HEK293 (cell line): ENCODE data around the gene MYO3A.

Source experiments
- CTCF ChIA-PET: fragments of 350-600 bp; formaldehyde crosslinking; extraction: SDS; loops from one replicate; lab custom pipeline; 2021; ENCODE audit warnings: antibody characterized with exemption; lab: Yijun Ruan, JAX
- POLR2A ChIA-PET: fragments of 300-600 bp; formaldehyde crosslinking; extraction: SDS; loops from one replicate; lab custom pipeline; 2020; ENCODE audit warnings: antibody characterized with exemption, inconsistent platforms; lab: Yijun Ruan, JAX
- H3K27ac ChIP-seq: fragments of 200-500 bp; sonication (Bioruptor generic); 2 replicates; pipeline ENCODE4 v1.5.1; 2014; ENCODE audit warnings: low read depth, low read length, control low read depth, inconsistent platforms; ENCODE audit errors: extremely low read depth
- H3K36me3 ChIP-seq, 2 experiments: fragments of 200-500 bp in 1 of 2; sonication (Bioruptor generic) in 1 of 2; 1 replicate in 1 of 2; 2 replicates in 1 of 2; pipeline ENCODE4 v1.5.1; 2014 to 2017; ENCODE audit warnings: inconsistent platforms in 2 of 2, low read length in 2 of 2; ENCODE audit not compliant: control insufficient read depth in 2 of 2, insufficient read depth in 1 of 2
- H3K4me1 ChIP-seq: fragments of 200-500 bp; sonication (Bioruptor generic); 2 replicates; pipeline ENCODE4 v1.5.1; 2014; ENCODE audit warnings: mild to moderate bottlenecking, low read length, inconsistent platforms; ENCODE audit not compliant: control insufficient read depth, insufficient read depth
- H3K4me3 ChIP-seq: 2 replicates; pipeline ENCODE4 v1.5.1; 2011; ENCODE audit warnings: low read depth, mild to moderate bottlenecking, control low read depth, low read length, moderate library complexity
- H3K9me3 ChIP-seq: fragments of 200-500 bp; sonication (Bioruptor generic); 2 replicates; pipeline ENCODE4 v1.5.1; 2014; ENCODE audit warnings: low read depth, low read length, inconsistent platforms; ENCODE audit not compliant: control insufficient read depth, insufficient read depth
- BCL11B ChIP-seq: fragments of 450-650 bp; formaldehyde crosslinking; IDR thresholded peaks from 2 replicates; pipeline ENCODE4 v1.5.1; 2016; ENCODE audit warnings: low read depth, missing biosample characterization, missing genetic modification characterization
- FEZF1 ChIP-seq: fragments of 450-650 bp; formaldehyde crosslinking; IDR thresholded peaks from 2 replicates; pipeline ENCODE4 v1.5.1; 2016; ENCODE audit warnings: missing biosample characterization, missing genetic modification characterization
- HOXC10 ChIP-seq: sonication (generic); formaldehyde crosslinking; IDR thresholded peaks from 2 replicates; pipeline ENCODE4 v1.8.1; 2023; ENCODE audit warnings: mild to moderate bottlenecking, missing genetic modification reagents
- KLF10 ChIP-seq: fragments of 450-650 bp; IDR thresholded peaks from 2 replicates; pipeline ENCODE4 v1.5.1; 2018; ENCODE audit warnings: missing biosample characterization, mild to moderate bottlenecking, missing genetic modification characterization
- MEIS1 ChIP-seq: sonication (generic); formaldehyde crosslinking; IDR thresholded peaks from 2 replicates; pipeline ENCODE4 v1.8.1; 2022; ENCODE audit warnings: missing genetic modification reagents, mild to moderate bottlenecking, borderline replicate concordance
- PRDM1 ChIP-seq: fragments of 450-650 bp; formaldehyde crosslinking; IDR thresholded peaks from 2 replicates; pipeline ENCODE4; 2016; ENCODE audit warnings: missing biosample characterization, missing genetic modification characterization
- SP2 ChIP-seq: fragments of 450-650 bp; formaldehyde crosslinking; IDR thresholded peaks from 2 replicates; pipeline ENCODE4 v1.5.1; 2016; ENCODE audit warnings: missing biosample characterization, missing genetic modification characterization
- YY1 ChIP-seq: fragments of 450-650 bp; formaldehyde crosslinking; IDR thresholded peaks from 2 replicates; pipeline ENCODE4 v1.5.1; 2018; ENCODE audit warnings: missing biosample characterization, missing genetic modification characterization
- ZIC2 ChIP-seq: fragments of 450-650 bp; formaldehyde crosslinking; IDR thresholded peaks from 2 replicates; pipeline ENCODE4 v1.5.1; 2016; ENCODE audit warnings: missing biosample characterization, missing genetic modification characterization
- ZNF146 ChIP-seq: fragments of 450-650 bp; formaldehyde crosslinking; IDR thresholded peaks from 2 replicates; pipeline ENCODE4 v1.5.1; 2016; ENCODE audit warnings: missing biosample characterization, missing genetic modification characterization
- ZNF239 ChIP-seq: fragments of 450-650 bp; formaldehyde crosslinking; IDR thresholded peaks from 2 replicates; pipeline ENCODE4 v1.5.1; 2016; ENCODE audit warnings: missing biosample characterization, missing genetic modification characterization
- ZNF266 ChIP-seq: fragments of 450-650 bp; formaldehyde crosslinking; IDR thresholded peaks from 2 replicates; pipeline ENCODE4 v1.5.1; 2016; ENCODE audit warnings: missing biosample characterization, missing genetic modification characterization, low read depth
- ZNF274 ChIP-seq, 2 experiments: fragments of 200-500 bp in 1 of 2; fragments of 450-650 bp in 1 of 2; sonication (Bioruptor generic) in 1 of 2; formaldehyde crosslinking in 1 of 2; IDR thresholded peaks; 2 replicates each; pipeline versions ENCODE4 v1.5.1 to v1.6.1; 2014 to 2016; ENCODE audit warnings: borderline replicate concordance in 1 of 2, inconsistent platforms in 1 of 2, low read length in 1 of 2, missing biosample characterization in 1 of 2, missing genetic modification characterization in 1 of 2
- ZNF37A ChIP-seq: fragments of 450-650 bp; IDR thresholded peaks from 2 replicates; pipeline ENCODE4 v1.5.1; 2018; ENCODE audit warnings: missing biosample characterization, missing genetic modification characterization
- ZNF529 ChIP-seq: fragments of 450-650 bp; formaldehyde crosslinking; IDR thresholded peaks from 2 replicates; pipeline ENCODE4 v1.5.1; 2017; ENCODE audit warnings: missing genetic modification characterization, missing biosample characterization; ENCODE audit not compliant: insufficient replicate concordance
- ZNF530 ChIP-seq: fragments of 450-650 bp; formaldehyde crosslinking; IDR thresholded peaks from 2 replicates; pipeline ENCODE4 v1.5.1; 2016; ENCODE audit warnings: low read depth, missing biosample characterization, missing genetic modification characterization
- ZNF544 ChIP-seq: fragments of 450-650 bp; formaldehyde crosslinking; IDR thresholded peaks from 2 replicates; pipeline ENCODE4 v1.5.0; 2017; ENCODE audit warnings: missing biosample characterization, missing genetic modification characterization
- ZNF571 ChIP-seq: fragments of 450-650 bp; formaldehyde crosslinking; IDR thresholded peaks from 2 replicates; pipeline ENCODE4 v1.5.0; 2017; ENCODE audit warnings: missing biosample characterization, missing genetic modification characterization
- ZNF580 ChIP-seq: fragments of 450-650 bp; formaldehyde crosslinking; IDR thresholded peaks from 2 replicates; pipeline ENCODE4 v1.5.1; 2016; ENCODE audit warnings: missing biosample characterization, missing genetic modification characterization
- ZNF623 ChIP-seq: fragments of 450-650 bp; formaldehyde crosslinking; IDR thresholded peaks from 2 replicates; pipeline ENCODE4 v1.5.1; 2016; ENCODE audit warnings: missing biosample characterization, missing genetic modification characterization
- ZNF777 ChIP-seq: fragments of 450-650 bp; formaldehyde crosslinking; IDR thresholded peaks from 2 replicates; pipeline ENCODE4 v1.5.1; 2017; ENCODE audit warnings: missing biosample characterization, missing genetic modification characterization, borderline replicate concordance
- ZNF837 ChIP-seq: fragments of 450-650 bp; formaldehyde crosslinking; IDR thresholded peaks from 2 replicates; pipeline ENCODE4 v1.5.1; 2016; ENCODE audit warnings: missing biosample characterization, missing genetic modification characterization
- TF ChIP-seq, protein P1 (sequence below): fragments of 450-650 bp; formaldehyde crosslinking; IDR thresholded peaks from 2 replicates; pipeline ENCODE4 v1.5.1; 2017; ENCODE audit warnings: missing biosample characterization, missing genetic modification characterization
- TF ChIP-seq, protein P2 (sequence below): fragments of 450-650 bp; formaldehyde crosslinking; IDR thresholded peaks from 2 replicates; pipeline ENCODE4 v1.5.1; 2016; ENCODE audit warnings: missing biosample characterization, missing genetic modification characterization

Gene MYO3A

GRCh38 chr10:26087666-26088065 is 153.6 kb downstream of the MYO3A start:
- TF ChIP-seq ZNF571 (no peak), ZNF274 (IDR thresholded peaks at IDR 0.05; ENCODE audit: low read length) (no peak), ZNF274 (tag by site-specific recombination; IDR thresholded peaks at IDR 0.05; ENCODE audit: borderline replicate concordance) (no peak), HOXC10 (CRISPR knock-in tag) (no peak), YY1 (tag by site-specific recombination) (no peak), MEIS1 (CRISPR knock-in tag) (no peak), ZNF623 (tag by site-specific recombination) (no peak)
- Histone ChIP-seq H3K36me3 (no peaks in the 10 kb centered on the region), H3K9me3 (no peaks in the 10 kb centered on the region), H3K27ac (no peak overlapping the region), H3K4me3 (no peak overlapping the region), H3K4me1 (no peaks in the 10 kb centered on the region)
- ChIA-PET CTCF (interaction anchor here (0.6 to 0.7 kb wide), 2 partner anchors 292 to 1246 kb away, joined by 3 to 4 read pairs; no protein-coding TSS in a partner anchor), POLR2A (no interaction called here)

- TF ChIP-seq PRDM1 (tag by site-specific recombination) (no peak), ZNF146 (tag by site-specific recombination) (no peak), MEIS1 (CRISPR knock-in tag) (no peak), ZNF530 (tag by site-specific recombination) (no peak), ZNF37A (no peak), ZNF544 (tag by site-specific recombination) (no peak), ZNF529 (tag by site-specific recombination) (no peak), ZIC2 (tag by site-specific recombination) (no peak), KLF10 (tag by site-specific recombination) (no peak), ZNF777 (tag by site-specific recombination) (no peak), ZNF580 (tag by site-specific recombination) (no peak), ZNF837 (tag by site-specific recombination) (no peak), FEZF1 (no peak), ZNF266 (no peak), BCL11B (no peak), ZNF239 (no peak), SP2 (tag by site-specific recombination) (no peak)
- TF ChIP-seq, protein P1, sequence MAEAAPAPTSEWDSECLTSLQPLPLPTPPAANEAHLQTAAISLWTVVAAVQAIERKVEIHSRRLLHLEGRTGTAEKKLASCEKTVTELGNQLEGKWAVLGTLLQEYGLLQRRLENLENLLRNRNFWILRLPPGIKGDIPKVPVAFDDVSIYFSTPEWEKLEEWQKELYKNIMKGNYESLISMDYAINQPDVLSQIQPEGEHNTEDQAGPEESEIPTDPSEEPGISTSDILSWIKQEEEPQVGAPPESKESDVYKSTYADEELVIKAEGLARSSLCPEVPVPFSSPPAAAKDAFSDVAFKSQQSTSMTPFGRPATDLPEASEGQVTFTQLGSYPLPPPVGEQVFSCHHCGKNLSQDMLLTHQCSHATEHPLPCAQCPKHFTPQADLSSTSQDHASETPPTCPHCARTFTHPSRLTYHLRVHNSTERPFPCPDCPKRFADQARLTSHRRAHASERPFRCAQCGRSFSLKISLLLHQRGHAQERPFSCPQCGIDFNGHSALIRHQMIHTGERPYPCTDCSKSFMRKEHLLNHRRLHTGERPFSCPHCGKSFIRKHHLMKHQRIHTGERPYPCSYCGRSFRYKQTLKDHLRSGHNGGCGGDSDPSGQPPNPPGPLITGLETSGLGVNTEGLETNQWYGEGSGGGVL (tag by site-specific recombination): no peak
- TF ChIP-seq, protein P2, sequence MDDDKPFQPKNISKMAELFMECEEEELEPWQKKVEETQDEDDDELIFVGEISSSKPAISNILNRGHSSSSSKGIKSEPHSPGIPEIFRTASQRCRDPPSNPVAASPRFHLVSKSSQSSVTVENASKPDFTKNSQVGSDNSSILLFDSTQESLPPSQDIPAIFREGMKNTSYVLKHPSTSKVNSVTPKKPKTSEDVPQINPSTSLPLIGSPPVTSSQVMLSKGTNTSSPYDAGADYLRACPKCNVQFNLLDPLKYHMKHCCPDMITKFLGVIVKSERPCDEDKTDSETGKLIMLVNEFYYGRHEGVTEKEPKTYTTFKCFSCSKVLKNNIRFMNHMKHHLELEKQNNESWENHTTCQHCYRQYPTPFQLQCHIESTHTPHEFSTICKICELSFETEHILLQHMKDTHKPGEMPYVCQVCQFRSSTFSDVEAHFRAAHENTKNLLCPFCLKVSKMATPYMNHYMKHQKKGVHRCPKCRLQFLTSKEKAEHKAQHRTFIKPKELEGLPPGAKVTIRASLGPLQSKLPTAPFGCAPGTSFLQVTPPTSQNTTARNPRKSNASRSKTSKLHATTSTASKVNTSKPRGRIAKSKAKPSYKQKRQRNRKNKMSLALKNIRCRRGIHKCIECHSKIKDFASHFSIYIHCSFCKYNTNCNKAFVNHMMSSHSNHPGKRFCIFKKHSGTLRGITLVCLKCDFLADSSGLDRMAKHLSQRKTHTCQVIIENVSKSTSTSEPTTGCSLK: no peak
- TF ChIP-seq, all 188 proteins: peak for 0
- POLR2A ChIA-PET: no interaction called here
- H3K9me3 ChIP-seq: no peaks in the 10 kb centered on the region
- H3K36me3 ChIP-seq: no peaks in the 10 kb centered on the region
- H3K4me1 ChIP-seq: no peaks in the 10 kb centered on the region
- no peak overlapping the region for H3K4me3 ChIP-seq
- CTCF ChIA-PET: interaction anchor here (0.6 kb wide), 1 partner anchor 374 kb away, joined by 4 read pairs; no protein-coding TSS in a partner anchor
- no peak overlapping the region for H3K27ac ChIP-seq
These were observed 156.0 kb downstream of the MYO3A start for GRCh38 chr10:26090026-26090425.
